Stimulated activated CD8-positive, alpha-beta memory T cell treated with anti-CD3 and anti-CD28 coated beads, Interleukin-15, amount 100 ng/mL, for 4 hours (primary cell): ENCODE results near the gene UVRAG.
"Not testable (repeated sequence)": the region's sequence is repeated elsewhere in the genome, so short reads cannot be mapped to it uniquely, and the experiment has no call there.

Experiments used
- DNase-seq, 2 donors: peaks; one replicate each; pipeline ENCODE4 v3.0.0-alpha.2; 2020; ENCODE audit warnings: low read depth in 2 of 2

Gene UVRAG

DNA sequence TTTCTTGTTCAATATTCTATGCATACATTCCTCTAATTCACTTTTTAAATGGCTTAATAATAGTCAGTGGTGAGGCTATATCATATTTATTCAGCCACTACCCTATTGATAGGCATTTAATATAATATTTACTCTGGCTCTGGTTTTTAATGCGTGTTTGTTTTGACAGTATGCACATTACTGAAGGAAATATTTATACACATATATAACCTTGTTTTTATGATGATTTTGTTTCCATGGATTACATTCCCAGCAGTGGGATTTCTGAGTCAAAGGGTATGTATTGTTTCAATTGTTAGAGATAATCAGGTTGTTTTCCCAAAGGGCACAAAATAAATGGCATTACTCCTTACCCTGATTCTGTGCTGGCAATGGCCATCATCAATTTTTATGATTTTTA lies 105.8 kb downstream of the UVRAG start:
- no peak for DNase-seq

DNA sequence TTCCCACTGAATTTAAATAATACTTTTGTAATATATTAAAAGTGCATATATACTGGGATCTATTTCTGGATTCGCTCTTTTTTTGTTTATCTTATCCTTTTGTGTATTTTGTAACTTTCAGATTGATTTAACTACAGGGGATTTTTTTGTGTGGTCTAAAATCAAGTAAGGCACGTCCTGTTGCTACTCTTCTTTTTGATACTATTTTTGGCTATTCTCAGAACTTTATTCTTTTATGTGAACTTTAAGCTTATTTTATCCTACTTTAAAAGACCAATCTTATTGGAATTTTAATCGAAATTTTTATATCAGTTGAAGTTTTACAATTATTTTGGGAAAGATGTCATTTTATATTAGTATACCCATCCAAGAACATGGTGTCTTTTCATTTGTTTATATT lies 106.8 kb downstream of the UVRAG start:
- DNase-seq, result no peak

DNA sequence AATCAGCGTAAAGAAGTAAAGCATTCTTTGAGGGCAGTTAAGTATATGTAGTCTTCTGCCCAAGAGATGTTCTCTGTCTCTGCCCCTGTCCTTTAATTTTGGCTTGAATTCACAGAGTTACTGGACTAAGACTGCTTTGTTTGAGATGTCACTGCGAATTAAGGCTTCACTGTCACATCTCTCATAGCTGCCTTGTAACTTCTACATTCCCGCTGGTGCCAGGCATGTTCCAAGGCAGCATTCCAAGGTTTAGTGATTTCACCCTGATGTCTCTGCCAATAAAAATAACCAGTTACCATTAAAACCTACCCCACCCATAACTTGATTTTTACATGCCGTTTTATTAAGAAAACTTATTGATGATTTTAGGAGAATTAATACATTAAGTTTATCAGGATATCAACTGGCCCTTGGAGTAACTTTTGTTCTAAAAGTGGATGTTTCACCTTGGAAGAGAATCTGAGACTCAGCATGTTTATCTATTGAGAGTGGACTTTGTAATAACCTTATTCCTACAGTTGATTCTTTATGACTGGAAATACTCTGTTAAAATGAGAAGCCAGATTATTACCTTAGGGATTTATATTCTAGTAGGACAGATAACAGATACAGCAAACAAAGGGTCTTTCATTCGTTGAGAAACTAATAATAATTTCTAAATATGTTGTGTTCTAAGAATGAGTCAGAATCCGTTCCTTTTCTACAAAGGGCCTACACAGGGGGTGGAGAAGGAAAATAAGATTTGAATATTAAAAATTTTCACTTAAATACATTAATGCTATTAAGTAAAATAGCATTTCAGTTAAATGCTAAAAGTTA lies 110.2 kb downstream of the UVRAG start:
- DNase-seq, result no peak

DNA sequence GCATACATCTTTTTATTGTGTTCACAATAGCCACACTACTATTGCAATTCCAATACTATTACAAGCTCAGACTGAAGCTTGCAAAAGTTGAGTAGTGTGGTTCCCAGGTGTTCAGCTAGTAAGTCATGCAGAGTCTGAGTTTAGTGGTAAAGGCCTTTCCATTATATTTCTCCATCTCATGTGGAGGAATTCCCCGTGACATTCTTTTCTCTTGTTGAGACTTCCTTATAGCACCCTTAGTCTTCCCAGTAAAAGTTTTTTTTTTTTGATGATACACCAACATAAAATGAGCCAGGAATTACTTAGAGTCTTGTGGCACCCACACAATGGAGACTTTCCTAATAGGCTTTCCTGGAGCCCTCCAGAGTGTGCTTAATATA lies 110.8 kb downstream of the UVRAG start:
- no peak for DNase-seq

DNA sequence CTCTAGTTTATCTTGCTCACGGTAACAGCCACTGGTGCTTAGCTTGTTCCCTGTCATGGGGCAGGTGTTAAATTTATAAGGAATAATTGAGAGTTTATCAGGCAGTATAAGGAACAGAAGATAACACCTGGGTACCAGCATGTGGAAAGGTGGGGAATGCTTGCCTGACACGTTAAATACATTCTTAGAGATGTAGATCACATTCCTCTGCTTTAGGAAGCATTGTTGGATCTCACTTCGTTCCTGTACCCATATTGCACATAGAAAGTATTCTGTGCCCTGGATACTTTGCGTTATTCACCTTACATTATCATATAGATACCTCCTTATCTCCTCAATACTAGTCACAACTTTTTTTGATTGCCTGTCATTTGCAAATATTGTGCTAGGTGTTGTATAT lies 114.7 kb downstream of the UVRAG start:
- no peak for DNase-seq

DNA sequence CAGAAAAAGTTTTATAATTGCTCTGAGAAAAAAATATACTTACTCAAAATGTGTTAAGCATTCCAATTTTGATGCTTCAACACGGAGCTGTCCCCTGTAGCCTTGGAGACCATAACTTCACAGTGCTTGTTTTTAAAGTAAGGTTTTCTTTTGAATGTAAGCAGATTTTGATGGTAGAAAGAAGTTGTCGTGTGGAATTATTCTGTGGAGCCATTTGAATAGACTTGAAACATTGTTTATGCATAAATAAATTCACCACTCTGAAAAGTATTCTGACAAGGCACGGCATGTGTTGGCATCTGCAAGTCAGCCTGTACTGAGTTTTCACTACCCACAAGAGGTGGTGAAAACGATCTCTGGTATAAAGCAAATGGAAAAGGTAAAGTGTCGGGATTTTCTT lies 115.5 kb downstream of the UVRAG start:
- DNase-seq, result no peak

DNA sequence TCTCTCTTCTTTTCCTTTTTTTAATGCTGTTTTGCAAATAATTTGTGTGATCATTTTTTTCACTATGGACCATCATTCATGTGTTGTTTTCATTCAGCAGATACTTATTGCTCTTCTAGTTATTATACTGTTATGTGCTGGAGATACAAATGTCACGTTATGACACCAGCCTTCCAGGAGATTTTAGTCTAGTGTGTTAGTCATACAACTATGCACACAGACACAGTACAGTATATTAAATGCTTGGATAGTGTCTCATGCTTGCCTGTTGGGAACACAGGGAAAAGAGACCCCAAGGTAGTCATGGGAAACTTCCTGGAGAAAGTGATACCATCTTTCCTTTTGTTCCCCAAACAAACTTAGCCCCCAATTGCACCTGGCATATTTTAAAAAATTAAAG lies 116.1 kb downstream of the UVRAG start:
- DNase-seq, result no peak

DNA sequence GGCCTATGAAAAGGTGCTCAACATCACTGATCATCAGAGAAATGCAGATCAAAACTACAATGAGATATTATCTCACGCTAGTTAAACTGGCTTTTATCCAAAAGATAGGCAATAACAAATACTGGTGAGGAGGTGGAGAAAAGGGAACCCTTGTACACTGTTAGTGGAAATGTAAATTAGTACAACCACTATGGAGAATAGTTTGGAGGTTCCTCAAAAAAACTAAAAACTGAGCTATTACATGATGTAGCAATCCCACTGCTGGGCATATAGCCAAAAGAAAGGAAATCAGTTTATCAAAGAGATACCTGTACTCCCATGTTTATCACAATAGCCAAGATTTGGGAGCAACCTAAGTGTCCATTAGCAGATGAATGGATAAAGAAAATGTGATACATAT lies 118.7 kb downstream of the UVRAG start:
- not testable (repeated sequence) for DNase-seq

DNA sequence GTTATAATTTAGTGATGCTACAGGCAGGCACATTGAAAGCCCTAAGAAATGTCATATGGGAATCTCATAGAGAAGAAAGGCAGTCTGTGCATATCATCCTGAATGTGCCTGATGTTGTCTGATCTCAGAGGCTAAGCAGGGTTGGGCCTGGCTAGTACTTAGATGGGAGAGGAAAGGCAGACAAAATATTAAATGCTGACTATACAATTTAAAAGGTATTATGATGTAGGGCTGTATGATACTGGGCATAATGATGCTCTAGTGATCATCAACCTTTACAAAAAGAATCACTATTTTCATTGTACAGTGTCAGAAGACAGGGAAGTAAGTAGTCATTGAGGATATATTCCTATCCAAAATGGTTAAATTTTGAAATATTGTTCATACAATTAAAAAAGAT lies 119.8 kb downstream of the UVRAG start:
- DNase-seq, result no peak

DNA sequence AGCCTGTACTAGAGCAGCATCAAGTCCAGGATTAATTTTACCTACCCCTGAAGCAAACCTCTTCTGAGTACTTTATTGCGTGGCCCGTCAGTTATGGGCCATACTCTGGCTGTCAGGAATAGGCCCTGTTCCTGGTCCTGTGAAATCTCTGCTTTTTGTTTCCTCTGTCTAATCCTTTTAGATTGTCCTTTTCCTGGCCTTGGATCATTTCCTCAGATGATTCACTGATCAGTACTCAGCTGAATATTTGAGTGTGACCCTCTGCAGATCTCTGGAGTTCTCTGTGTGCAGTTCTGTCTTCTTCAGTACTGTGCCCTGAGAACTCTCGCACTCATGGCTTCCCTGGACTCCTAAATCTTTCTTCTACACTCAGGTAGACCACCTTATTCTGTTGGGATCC lies 123.5 kb downstream of the UVRAG start:
- no peak for DNase-seq

DNA sequence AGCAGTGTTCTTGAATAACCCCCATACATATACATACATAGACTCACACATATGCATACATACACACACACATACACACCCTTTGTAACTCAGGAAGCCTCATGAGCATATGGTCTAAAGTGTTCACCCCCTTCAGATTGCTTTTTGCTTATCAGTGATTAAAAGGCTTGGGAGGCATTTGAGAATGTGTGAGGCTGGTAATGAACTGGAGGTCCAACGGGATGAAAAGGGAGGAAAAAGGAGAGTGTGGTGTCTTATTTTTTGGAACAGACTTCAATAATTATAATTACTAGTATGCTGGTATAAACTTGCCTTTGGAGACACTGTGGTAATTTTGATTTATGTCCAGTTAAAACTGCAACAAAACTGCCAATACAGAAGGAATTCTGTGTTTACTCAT lies 124.5 kb downstream of the UVRAG start:
- no peak for DNase-seq

DNA sequence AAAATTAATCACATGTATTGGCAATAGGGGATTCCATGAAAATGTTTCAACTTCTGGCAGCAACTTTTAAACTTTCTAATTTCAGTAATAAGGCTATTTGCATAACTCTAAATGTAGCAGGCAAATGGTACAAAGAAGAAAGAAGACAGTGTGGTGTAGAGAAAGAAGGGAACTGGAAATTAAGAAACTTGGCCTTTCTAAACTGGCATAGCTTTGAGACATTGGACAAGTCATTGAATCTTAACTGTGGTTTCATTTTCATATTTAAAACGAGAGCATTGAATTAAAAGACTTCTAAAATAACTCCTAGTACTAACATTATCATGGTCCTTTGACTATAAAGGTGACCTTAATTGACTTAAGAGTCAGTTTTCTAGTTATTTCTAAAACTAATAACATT lies 125.0 kb downstream of the UVRAG start:
- no peak for DNase-seq

DNA sequence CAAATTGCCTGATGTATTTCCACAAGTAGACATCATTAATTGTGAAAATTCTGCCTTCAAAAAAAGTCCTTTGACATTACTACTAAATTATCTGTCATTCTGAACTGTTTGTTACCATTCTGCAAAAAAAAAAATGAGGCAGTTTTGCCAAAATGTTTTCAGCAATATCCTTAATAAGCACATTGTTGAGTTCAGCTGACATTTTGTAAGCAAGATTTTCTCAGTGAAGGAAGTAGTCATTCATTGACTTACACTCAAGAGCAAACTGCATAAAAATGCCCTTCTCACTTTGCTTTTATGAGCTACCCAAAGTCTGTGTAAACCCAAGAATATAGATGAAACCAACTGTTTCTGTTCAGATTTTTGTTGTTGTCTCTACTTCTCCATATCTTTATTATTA lies 125.9 kb downstream of the UVRAG start:
- DNase-seq, result no peak

DNA sequence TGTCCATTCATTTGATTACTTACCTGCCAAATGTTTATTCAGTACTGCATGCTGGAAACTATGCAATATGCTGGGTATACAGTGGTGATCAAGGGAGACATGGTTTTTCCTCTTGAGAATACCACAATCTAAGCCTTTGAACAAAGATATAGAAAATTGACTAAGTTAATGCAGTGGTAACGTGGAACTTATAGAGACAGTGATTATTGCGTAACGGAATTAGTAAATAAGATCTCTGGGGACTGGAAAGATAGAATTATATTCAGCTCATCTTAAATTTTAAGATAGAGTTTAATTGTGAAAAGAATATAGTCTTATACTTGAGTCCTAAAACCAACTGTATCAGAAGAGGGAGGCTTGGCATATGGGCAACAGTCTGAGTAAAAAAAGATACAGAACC lies 129.5 kb downstream of the UVRAG start:
- no peak for DNase-seq

DNA sequence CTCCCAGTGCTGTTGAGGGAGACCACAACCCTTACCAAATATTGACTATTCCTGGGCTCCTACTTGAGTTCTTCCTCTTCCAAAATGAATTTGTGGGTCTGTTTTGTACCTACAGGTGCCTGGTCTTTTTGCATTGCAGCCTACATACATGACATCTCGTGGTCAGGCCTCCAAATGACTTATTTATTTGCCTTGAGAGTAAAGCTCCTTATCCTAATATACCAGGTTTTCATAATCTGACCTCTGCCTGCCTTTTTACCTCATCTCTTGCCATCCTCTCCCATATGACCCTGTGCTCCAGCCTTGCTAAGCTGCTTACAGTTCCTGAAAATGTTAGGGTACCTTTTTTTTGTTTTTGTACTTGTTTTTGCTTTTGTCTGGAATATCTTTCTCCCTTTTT lies 130.4 kb downstream of the UVRAG start:
- no peak for DNase-seq

DNA sequence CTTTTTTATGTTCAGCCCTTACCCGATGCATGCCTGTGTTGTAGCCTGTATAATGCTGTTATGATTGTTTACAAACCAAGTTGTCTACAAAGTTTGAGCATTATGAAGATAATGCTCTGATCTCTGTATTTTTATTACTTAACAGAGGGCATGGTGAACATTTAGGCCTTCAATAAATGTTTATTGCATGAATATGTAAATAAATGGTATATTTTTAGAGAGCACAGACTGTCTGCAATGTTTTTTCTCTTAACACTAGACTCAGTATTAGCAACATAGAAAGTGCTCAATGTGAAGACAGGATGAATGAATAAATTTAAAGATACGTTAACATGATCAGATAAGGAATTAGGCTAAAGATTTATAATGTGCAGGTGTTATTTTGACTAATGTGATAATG lies 130.9 kb downstream of the UVRAG start:
- DNase-seq, result no peak

DNA sequence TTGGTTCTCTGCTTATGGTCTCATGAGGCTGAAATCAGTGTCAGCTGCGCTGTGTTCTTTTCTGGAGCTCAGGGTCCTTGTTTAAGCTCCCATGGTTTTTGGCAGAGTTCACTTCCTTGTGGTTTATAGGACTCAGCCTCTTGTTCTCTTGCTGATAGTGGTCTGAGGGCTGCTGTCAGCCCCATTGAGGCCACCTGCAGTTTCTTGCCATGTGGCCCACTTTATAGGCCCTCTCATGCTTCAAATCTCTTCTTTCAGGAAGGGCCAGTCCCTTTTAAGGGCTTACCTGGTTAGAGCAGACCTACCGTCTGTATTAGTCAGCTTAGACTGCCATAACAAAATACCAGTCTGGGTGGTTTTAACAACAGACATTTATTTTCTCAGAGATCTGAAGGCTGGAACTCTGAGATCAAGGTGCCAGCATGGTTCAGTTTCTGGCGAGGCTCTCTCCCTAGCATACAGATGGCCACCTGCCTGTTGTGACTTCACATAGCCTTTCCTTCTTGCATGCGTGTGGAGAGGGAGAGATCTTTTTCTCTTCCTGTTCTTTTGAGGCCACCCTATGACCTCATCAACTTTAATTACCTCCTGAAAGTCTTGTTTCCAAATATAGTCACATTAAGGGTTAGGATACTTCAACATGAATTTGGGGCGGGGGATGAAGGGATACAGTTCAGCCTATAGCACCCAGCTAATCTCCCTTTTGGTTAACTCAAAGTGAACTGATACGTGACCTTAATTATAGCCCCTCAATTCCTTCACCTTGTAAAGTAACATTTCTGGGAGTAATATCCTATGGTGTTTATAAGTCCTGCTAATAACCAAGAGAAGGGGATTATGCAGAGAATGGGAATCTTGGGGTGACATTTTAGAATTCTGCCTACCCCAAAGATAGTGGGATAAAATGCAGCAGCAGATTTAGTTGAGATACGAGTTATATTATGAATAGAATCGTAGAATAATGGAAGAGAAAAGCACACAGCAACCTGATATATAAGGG lies 131.8 kb downstream of the UVRAG start:
- DNase-seq, result no peak

DNA sequence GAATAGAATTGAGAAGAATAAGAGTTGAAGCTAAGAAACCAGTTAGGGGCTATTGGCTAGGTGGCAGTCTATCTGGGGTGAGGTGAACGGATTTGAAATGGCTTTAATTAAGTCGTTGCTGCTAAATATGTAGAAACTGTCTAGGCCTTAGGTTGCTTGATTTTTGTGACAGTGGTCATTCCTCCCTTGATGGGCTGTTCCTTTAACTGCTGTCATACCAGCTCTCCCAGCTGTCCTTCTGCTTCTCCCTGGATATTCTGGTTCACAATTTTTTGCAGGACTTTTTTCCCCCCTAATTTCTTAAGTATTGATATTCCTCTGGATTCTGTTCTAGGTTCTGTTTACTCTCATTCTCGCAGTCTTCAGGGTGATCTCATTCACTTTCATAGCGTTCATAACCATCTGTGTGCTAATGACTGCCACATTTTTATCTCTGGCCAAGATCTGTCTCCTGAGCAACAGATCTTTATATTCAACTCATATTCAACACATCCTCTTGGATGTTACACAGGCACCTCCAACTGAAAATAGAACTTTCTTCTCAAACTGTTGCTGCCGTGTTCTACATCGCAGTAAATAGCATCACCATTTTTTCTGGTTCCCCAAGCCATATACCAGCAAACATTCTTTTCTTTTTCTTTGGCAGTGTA lies 134.1 kb downstream of the UVRAG start:
- no peak for DNase-seq

DNA sequence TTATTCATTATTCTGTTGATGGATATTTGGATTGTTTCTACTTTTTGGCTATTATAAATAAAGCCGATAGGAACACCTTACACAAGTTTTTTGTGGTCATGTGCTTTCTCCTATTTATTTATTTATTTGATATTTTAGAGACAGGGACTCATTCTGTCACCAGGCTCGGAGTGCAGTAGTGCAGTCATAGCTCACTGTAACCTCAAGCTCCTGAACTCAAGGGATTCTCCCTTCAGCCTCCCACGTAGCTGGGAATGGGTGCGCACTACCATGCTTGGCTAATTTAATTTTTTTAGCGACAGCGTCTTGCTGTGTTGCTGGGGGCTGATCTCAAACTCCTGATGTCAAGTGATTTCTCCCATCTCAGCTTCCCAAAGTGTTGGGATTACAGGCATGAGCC lies 135.1 kb downstream of the UVRAG start:
- no peak for DNase-seq

DNA sequence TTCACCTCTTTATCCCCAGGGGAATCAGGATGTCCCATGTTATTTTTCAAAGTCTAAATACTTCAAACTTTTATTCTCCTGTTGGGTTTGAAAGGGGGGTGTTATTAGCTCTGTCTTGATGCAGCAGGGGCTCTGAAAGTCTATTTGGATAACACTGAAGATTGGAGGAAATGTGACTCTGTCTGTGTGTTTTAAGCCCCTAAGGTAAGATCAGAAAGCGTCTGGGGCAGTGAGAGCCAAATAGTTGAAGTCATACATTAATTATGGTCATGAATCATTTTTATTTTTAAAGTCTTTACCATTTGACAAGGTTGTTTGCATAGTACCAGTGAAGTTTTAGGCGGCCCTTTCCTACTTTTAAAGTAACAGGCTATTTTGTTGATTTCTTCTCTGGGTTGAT lies 139.0 kb downstream of the UVRAG start:
- no peak for DNase-seq

DNA sequence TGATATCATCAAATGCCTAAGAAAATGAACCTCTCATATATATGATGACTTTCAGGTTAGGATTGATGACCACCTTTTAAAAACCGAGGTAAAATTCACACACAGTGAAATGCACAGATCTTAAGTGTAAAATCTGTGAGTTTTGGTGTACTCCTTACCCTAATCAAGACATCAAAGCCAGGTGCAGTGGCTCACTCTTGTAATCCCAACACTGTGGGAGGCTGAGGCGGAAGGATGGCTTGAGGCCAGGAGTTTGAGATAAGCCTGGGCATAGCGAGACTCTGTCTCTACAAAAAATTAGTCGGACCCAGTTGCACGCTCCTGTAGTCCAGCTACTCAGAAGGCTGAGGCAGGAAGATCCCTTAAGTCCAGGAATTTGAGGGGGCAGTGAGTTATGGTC lies 140.4 kb downstream of the UVRAG start:
- no peak for DNase-seq

DNA sequence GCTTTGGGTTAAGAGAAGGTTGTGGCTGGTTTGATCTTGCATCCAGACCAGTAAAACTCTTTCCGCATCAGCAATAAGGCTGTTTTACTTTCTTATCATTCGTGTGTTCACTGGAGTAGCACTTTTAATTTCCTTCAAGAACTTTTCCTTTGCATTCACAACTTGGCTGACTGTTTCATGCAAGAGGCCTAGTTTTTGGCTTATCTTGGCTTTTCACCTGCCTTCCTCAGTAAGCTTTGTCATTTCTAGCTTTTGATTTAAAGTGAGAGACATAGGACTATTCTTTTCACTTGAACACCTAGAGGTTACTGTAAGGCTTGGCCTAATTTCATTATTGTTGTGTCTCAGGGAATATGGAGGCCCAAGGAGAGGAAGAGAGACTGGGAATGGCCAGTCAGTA lies 144.5 kb downstream of the UVRAG start:
- no peak for DNase-seq

DNA sequence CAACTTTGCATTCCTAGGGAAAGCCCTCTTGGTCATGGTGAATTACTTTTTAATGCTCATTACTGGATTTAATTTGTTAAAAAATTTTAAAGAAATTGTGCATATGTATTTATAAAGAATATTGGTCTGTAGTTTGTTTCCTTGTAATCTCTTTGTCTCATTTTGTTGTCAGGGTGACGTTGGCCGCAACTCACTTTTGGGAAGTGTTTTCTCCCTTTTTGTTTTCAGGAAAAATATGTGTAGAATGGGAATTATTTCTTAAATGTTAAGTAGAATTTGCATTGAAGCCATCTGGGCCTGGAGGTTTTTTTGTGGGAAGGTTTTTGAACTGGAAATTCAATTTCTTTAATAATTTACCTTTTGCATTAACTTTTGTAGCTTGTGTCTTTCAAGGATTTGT lies 149.1 kb downstream of the UVRAG start:
- DNase-seq, result no peak
